Measurements from ENCODE around the gene CLEC4F. TPM values are rescaled to one million over a fixed set of nuclear protein-coding genes. Genes with fewer than 3 reads are reported as not detected.

Gene CLEC4F
- total RNA-seq, 1 experiment from 2014 or later: not detected

DNA sequence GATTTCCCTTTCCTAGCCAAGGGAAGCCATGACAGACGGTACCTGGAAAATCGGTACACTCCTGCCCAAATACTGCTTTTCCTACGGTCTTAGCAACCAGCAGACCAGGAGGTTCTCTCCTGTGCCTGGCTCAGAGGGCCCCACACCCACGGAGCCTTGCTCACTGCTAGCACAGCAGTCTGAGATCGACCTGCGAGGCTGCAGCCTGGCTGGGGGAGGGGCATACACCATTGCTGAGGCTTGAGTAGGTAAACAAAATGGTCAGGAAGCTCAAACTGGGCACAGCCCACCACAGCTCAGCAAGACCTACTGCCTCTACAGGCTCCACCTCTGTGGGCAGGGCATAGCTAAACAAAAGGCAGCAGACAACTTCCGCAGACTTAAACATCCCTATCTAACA, 22.0 kb upstream of the CLEC4F start:
- DNase-seq: no peak

GRCh38 chr2:70837980-70838925, 17.9 kb upstream of the CLEC4F start:
- H3K79me2 ChIP-seq (ENCODE audit: low read length): no peaks in the 10 kb centered on the region
- DNase-seq: no peak
- no peaks in the 10 kb centered on the region for H3K9me3 ChIP-seq (ENCODE audit: low read length)
- H3K27ac ChIP-seq (ENCODE audit: low read length): no peak overlapping the region
- no peak overlapping the region for H3K4me3 ChIP-seq (ENCODE audit: low read length)
- no peaks in the 10 kb centered on the region for H3K27me3 ChIP-seq (ENCODE audit: low read length)
- no peaks in the 10 kb centered on the region for H3K4me1 ChIP-seq (ENCODE audit: low read length)
- H3K9ac ChIP-seq (ENCODE audit: low read length): no peak overlapping the region
- H2AFZ ChIP-seq (ENCODE audit: low read length): no peak overlapping the region
- no peak overlapping the region for H3K4me2 ChIP-seq (ENCODE audit: low read depth, low read length, poor library complexity, severe bottlenecking)
- no peaks in the 10 kb centered on the region for H3K9me2 ChIP-seq (replicated peaks; ENCODE audit: insufficient read depth, low read length)
- no peaks in the 10 kb centered on the region for H4K20me1 ChIP-seq (ENCODE audit: insufficient read depth, low read depth, low read length)
- H3K36me3 ChIP-seq (ENCODE audit: insufficient read depth, low read length): no peaks in the 10 kb centered on the region

More for the DNA sequence above, 22.0 kb upstream of the CLEC4F start:
- Histone ChIP-seq H3K36me3 (ENCODE audit: insufficient read depth, low read length) (no peaks in the 10 kb centered on the region), H3K79me2 (ENCODE audit: low read length) (no peaks in the 10 kb centered on the region), H4K20me1 (ENCODE audit: insufficient read depth, low read depth, low read length) (no peaks in the 10 kb centered on the region), H3K4me2 (ENCODE audit: low read depth, low read length, poor library complexity, severe bottlenecking) (no peak overlapping the region), H3K9me3 (ENCODE audit: low read length) (no peaks in the 10 kb centered on the region), H3K9ac (ENCODE audit: low read length) (no peak overlapping the region), H3K27ac (ENCODE audit: low read length) (no peak overlapping the region), H2AFZ (ENCODE audit: low read length) (no peak overlapping the region), H3K9me2 (replicated peaks; ENCODE audit: insufficient read depth, low read length) (no peaks in the 10 kb centered on the region), H3K4me1 (ENCODE audit: low read length) (no peaks in the 10 kb centered on the region), H3K27me3 (ENCODE audit: low read length) (no peaks in the 10 kb centered on the region), H3K4me3 (ENCODE audit: low read length) (no peak overlapping the region)

GRCh38 chr2:70835643-70836042, 15.2 kb upstream of the CLEC4F start, which contains the start of gene CD207:
Gene CD207 (minus strand): TSS chr2:70835816. CDS start chr2:70835776, 40 bp downstream.
- Histone ChIP-seq H3K9ac (ENCODE audit: low read length) (no peak within 1 kb of the TSS), H4K20me1 (ENCODE audit: insufficient read depth, low read depth, low read length) (no peaks in the 10 kb centered on the region), H3K9me2 (replicated peaks; ENCODE audit: insufficient read depth, low read length) (no peaks in the 10 kb centered on the region), H3K27ac (ENCODE audit: low read length) (no peak within 1 kb of the TSS), H3K9me3 (ENCODE audit: low read length) (no peaks in the 10 kb centered on the region), H3K27me3 (ENCODE audit: low read length) (no peaks in the 10 kb centered on the region), H3K79me2 (ENCODE audit: low read length) (no peaks in the 10 kb centered on the region), H3K4me1 (ENCODE audit: low read length) (no peaks in the 10 kb centered on the region), H3K4me2 (ENCODE audit: low read depth, low read length, poor library complexity, severe bottlenecking) (no peak within 1 kb of the TSS), H3K4me3 (ENCODE audit: low read length) (no peak within 1 kb of the TSS), H3K36me3 (ENCODE audit: insufficient read depth, low read length) (no peaks in the 10 kb centered on the region), H2AFZ (ENCODE audit: low read length) (no peak within 1 kb of the TSS)
- DNase-seq: no peak

DNA sequence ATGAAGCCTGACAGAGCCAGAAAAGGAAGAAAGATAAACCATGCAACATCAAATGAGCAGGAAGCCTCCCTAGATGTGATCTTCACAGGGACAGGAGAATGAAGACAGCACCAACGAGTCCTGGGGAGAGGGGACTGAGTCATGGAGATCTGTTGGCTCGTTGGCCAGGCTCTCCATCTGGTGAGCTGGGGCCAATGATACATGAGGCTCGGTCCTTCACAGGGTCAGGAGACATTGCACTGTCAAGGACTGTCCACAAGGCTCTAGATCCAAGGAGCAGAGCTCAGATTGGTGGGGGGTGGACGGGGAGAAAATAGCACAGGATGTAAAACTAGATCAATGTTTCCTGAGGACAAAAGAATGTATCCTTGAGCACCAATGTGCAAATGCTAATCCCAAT, 14.5 kb upstream of the CLEC4F start:
- no peak overlapping the region for H3K4me2 ChIP-seq (ENCODE audit: low read depth, low read length, poor library complexity, severe bottlenecking)
- H4K20me1 ChIP-seq (ENCODE audit: insufficient read depth, low read depth, low read length): no peaks in the 10 kb centered on the region
- H3K4me1 ChIP-seq (ENCODE audit: low read length): no peaks in the 10 kb centered on the region
- no peak for DNase-seq
- H3K9ac ChIP-seq (ENCODE audit: low read length): no peak overlapping the region
- H3K27me3 ChIP-seq (ENCODE audit: low read length): no peaks in the 10 kb centered on the region
- H3K9me3 ChIP-seq (ENCODE audit: low read length): no peaks in the 10 kb centered on the region
- no peaks in the 10 kb centered on the region for H3K79me2 ChIP-seq (ENCODE audit: low read length)
- no peak overlapping the region for H2AFZ ChIP-seq (ENCODE audit: low read length)
- no peaks in the 10 kb centered on the region for H3K36me3 ChIP-seq (ENCODE audit: insufficient read depth, low read length)
- H3K4me3 ChIP-seq (ENCODE audit: low read length): no peak overlapping the region
- H3K27ac ChIP-seq (ENCODE audit: low read length): no peak overlapping the region
- H3K9me2 ChIP-seq (replicated peaks; ENCODE audit: insufficient read depth, low read length): no peaks in the 10 kb centered on the region

DNA sequence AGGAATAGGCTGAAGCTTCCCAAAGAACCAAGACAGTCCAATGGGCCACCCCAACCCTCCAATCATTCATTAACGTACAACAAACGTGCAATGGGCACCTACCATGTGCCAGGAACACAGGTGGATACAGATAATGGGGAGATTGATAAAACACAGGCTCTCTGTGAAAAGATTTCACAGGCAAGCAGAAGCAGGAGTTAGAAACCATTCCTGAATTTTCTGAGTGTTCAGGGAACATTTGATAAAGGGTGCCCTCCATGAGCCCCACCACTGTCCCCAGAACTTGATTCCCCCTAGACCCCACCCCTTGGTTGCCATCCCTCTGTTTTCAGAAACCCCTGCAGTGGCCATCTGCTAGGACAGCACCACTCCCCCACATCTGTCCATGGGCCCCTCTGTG, 13.7 kb upstream of the CLEC4F start:
- no peak overlapping the region for H3K27ac ChIP-seq (ENCODE audit: low read length)
- no peak overlapping the region for H2AFZ ChIP-seq (ENCODE audit: low read length)
- H3K4me3 ChIP-seq (ENCODE audit: low read length): no peak overlapping the region
- no peaks in the 10 kb centered on the region for H3K79me2 ChIP-seq (ENCODE audit: low read length)
- DNase-seq: no peak
- H3K27me3 ChIP-seq (ENCODE audit: low read length): no peaks in the 10 kb centered on the region
- H3K36me3 ChIP-seq (ENCODE audit: insufficient read depth, low read length): no peaks in the 10 kb centered on the region
- no peaks in the 10 kb centered on the region for H3K9me2 ChIP-seq (replicated peaks; ENCODE audit: insufficient read depth, low read length)
- H3K9ac ChIP-seq (ENCODE audit: low read length): no peak overlapping the region
- no peak overlapping the region for H3K4me2 ChIP-seq (ENCODE audit: low read depth, low read length, poor library complexity, severe bottlenecking)
- H3K9me3 ChIP-seq (ENCODE audit: low read length): no peaks in the 10 kb centered on the region
- peaks cover 7% of the 10 kb centered on the region for H3K4me1 ChIP-seq (ENCODE audit: low read length)
- H4K20me1 ChIP-seq (ENCODE audit: insufficient read depth, low read depth, low read length): no peaks in the 10 kb centered on the region

- Histone ChIP-seq H3K27ac (ENCODE audit: low read length) (no peak overlapping the region), H3K9me2 (replicated peaks; ENCODE audit: insufficient read depth, low read length) (no peaks in the 10 kb centered on the region), H3K79me2 (ENCODE audit: low read length) (no peaks in the 10 kb centered on the region), H3K4me3 (ENCODE audit: low read length) (no peak overlapping the region), H3K36me3 (ENCODE audit: insufficient read depth, low read length) (no peaks in the 10 kb centered on the region), H3K4me2 (ENCODE audit: low read depth, low read length, poor library complexity, severe bottlenecking) (no peak overlapping the region), H3K27me3 (ENCODE audit: low read length) (no peaks in the 10 kb centered on the region), H3K4me1 (ENCODE audit: low read length) (peaks cover 8% of the 10 kb centered on the region), H3K9me3 (ENCODE audit: low read length) (no peaks in the 10 kb centered on the region), H2AFZ (ENCODE audit: low read length) (no peak overlapping the region), H4K20me1 (ENCODE audit: insufficient read depth, low read depth, low read length) (no peaks in the 10 kb centered on the region), H3K9ac (ENCODE audit: low read length) (no peak overlapping the region)
- no peak for DNase-seq
Observed at GRCh38 chr2:70833246-70833645, 12.8 kb upstream of the CLEC4F start.

- H3K79me2 ChIP-seq (ENCODE audit: low read length): no peaks in the 10 kb centered on the region
- H3K9me3 ChIP-seq (ENCODE audit: low read length): no peaks in the 10 kb centered on the region
- H3K4me1 ChIP-seq (ENCODE audit: low read length): peaks cover 8% of the 10 kb centered on the region
- no peak overlapping the region for H3K27ac ChIP-seq (ENCODE audit: low read length)
- H4K20me1 ChIP-seq (ENCODE audit: insufficient read depth, low read depth, low read length): no peaks in the 10 kb centered on the region
- H3K4me2 ChIP-seq (ENCODE audit: low read depth, low read length, poor library complexity, severe bottlenecking): no peak overlapping the region
- no peaks in the 10 kb centered on the region for H3K9me2 ChIP-seq (replicated peaks; ENCODE audit: insufficient read depth, low read length)
- no peak overlapping the region for H3K4me3 ChIP-seq (ENCODE audit: low read length)
- no peak overlapping the region for H3K9ac ChIP-seq (ENCODE audit: low read length)
- H3K27me3 ChIP-seq (ENCODE audit: low read length): no peaks in the 10 kb centered on the region
- H3K36me3 ChIP-seq (ENCODE audit: insufficient read depth, low read length): no peaks in the 10 kb centered on the region
- no peak for DNase-seq
- H2AFZ ChIP-seq (ENCODE audit: low read length): no peak overlapping the region
Observed at GRCh38 chr2:70832386-70832785, 12.0 kb upstream of the CLEC4F start.

GRCh38 chr2:70831861-70832260, 11.5 kb upstream of the CLEC4F start:
- Histone ChIP-seq H3K9me2 (replicated peaks; ENCODE audit: insufficient read depth, low read length) (no peaks in the 10 kb centered on the region), H2AFZ (ENCODE audit: low read length) (no peak overlapping the region), H3K9me3 (ENCODE audit: low read length) (no peaks in the 10 kb centered on the region), H3K4me1 (ENCODE audit: low read length) (peaks cover 8% of the 10 kb centered on the region), H3K9ac (ENCODE audit: low read length) (no peak overlapping the region), H3K79me2 (ENCODE audit: low read length) (no peaks in the 10 kb centered on the region), H3K4me2 (ENCODE audit: low read depth, low read length, poor library complexity, severe bottlenecking) (no peak overlapping the region), H3K27me3 (ENCODE audit: low read length) (no peaks in the 10 kb centered on the region), H3K36me3 (ENCODE audit: insufficient read depth, low read length) (no peaks in the 10 kb centered on the region), H4K20me1 (ENCODE audit: insufficient read depth, low read depth, low read length) (no peaks in the 10 kb centered on the region), H3K4me3 (ENCODE audit: low read length) (no peak overlapping the region), H3K27ac (ENCODE audit: low read length) (no peak overlapping the region)
- DNase-seq: no peak

Data from Karpas-422 (cell line).